Measurements from ENCODE around the gene BTAF1. TPM values are rescaled to one million over a fixed set of nuclear protein-coding genes. Genes with fewer than 3 reads are reported as not detected.

The BTAF1 gene
- total RNA-seq, 1 experiment from 2014 or later: 42.5 TPM

GRCh38 chr10:91975438-91975837 is 51.9 kb downstream of the BTAF1 start:
- CTCF ChIA-PET: no interaction called here

More at GRCh38 chr10:91975438-91975837, 51.9 kb downstream of the BTAF1 start:
- POLR2A ChIA-PET: no interaction called here
- Histone ChIP-seq H3K9me3 (ENCODE audit: control insufficient read depth in 1 of 2, insufficient read depth in 1 of 2, low read depth in 1 of 2, low read length in 2 of 2) (no peaks in the 10 kb centered on the region), H3K4me1 (ENCODE audit: control insufficient read depth in 1 of 2, insufficient read depth in 2 of 2, low read length in 2 of 2) (no peaks in the 10 kb centered on the region), H3K27me3 (ENCODE audit: insufficient read depth, low read length) (no peaks in the 10 kb centered on the region), H3K9me2 (ENCODE audit: insufficient read depth) (no peaks in the 10 kb centered on the region), H2AFZ (ENCODE audit: low read depth, low read length, poor library complexity, severe bottlenecking) (no peak overlapping the region), H3K36me3 (ENCODE audit: control insufficient read depth in 1 of 2, insufficient read depth in 2 of 2, low read length in 2 of 2) (peaks cover 0 to 4% of the 10 kb centered on the region in 2 experiments; a peak in 1 of 4 replicates), H3K27ac (ENCODE audit: low read depth, low read length) (no peak overlapping the region), H4K20me1 (ENCODE audit: insufficient read depth) (no peaks in the 10 kb centered on the region), H3K79me2 (ENCODE audit: insufficient read depth, low read length) (0 out of 2 replicates have a peak, but pooled peaks cover 5% of the 10 kb centered on the region), H3K9ac (ENCODE audit: low read length) (no peak overlapping the region), H3K4me3 (replicated peaks in 1 of 2; ENCODE audit: low read depth in 1 of 2, low read length in 2 of 2) (no peak overlapping the region), H3K4me2 (ENCODE audit: low read length) (no peak overlapping the region)
- DNase-seq (ENCODE audit: low read depth, low spot score) (no peak), ATAC-seq (no peak)
- BruUV-seq (replicated peaks): no TSS peak
- RAD21 ChIA-PET (ENCODE audit: low non-redundant PET in 1 of 2, low total read pairs in 2 of 2, uncharacterized antibody in 2 of 2, unreplicated experiment in 2 of 2): no interaction called here
- TF ChIP-seq ZFX (IDR thresholded peaks at IDR 0.05): no peak
- no peak for TF ChIP-seq SRF (IDR thresholded peaks at IDR 0.05; ENCODE audit: low read depth)
- no peak for TF ChIP-seq EZH2 (IDR thresholded peaks at IDR 0.05)
- TF ChIP-seq ELF1 (IDR thresholded peaks at IDR 0.05; ENCODE audit: borderline replicate concordance, low read depth): no peak
- TF ChIP-seq YY1 (IDR thresholded peaks at IDR 0.05; ENCODE audit: extremely low read depth, insufficient replicate concordance, low read depth, low read length): no peak
- TF ChIP-seq, protein P1, sequence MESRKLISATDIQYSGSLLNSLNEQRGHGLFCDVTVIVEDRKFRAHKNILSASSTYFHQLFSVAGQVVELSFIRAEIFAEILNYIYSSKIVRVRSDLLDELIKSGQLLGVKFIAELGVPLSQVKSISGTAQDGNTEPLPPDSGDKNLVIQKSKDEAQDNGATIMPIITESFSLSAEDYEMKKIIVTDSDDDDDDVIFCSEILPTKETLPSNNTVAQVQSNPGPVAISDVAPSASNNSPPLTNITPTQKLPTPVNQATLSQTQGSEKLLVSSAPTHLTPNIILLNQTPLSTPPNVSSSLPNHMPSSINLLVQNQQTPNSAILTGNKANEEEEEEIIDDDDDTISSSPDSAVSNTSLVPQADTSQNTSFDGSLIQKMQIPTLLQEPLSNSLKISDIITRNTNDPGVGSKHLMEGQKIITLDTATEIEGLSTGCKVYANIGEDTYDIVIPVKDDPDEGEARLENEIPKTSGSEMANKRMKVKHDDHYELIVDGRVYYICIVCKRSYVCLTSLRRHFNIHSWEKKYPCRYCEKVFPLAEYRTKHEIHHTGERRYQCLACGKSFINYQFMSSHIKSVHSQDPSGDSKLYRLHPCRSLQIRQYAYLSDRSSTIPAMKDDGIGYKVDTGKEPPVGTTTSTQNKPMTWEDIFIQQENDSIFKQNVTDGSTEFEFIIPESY (IDR thresholded peaks at IDR 0.05; ENCODE audit: extremely low read depth, insufficient replicate concordance, low read length): no peak
- TF ChIP-seq RAD21 (IDR thresholded peaks at IDR 0.05; ENCODE audit: low read depth): no peak
- TF ChIP-seq EGR1 (IDR thresholded peaks at IDR 0.05; ENCODE audit: low read depth): no peak
- no peak for TF ChIP-seq EZH2phosphoT487 (IDR thresholded peaks at IDR 0.05; ENCODE audit: borderline replicate concordance)
- TF ChIP-seq FOSL1 (IDR thresholded peaks at IDR 0.05; ENCODE audit: low read depth): no peak
- no peak for TF ChIP-seq POLR2A (IDR thresholded peaks at IDR 0.05; ENCODE audit: borderline replicate concordance, extremely low read depth, insufficient read depth, insufficient read length)
- TF ChIP-seq POLR2AphosphoS5 (IDR thresholded peaks at IDR 0.05; ENCODE audit: low read depth, low read length): no peak
- TF ChIP-seq, protein P2, sequence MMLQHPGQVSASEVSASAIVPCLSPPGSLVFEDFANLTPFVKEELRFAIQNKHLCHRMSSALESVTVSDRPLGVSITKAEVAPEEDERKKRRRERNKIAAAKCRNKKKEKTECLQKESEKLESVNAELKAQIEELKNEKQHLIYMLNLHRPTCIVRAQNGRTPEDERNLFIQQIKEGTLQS (IDR thresholded peaks at IDR 0.05): no peak
- no peak for TF ChIP-seq SP1 (IDR thresholded peaks at IDR 0.05; ENCODE audit: low read depth)
- intact Hi-C loops (cut with micrococcal nuclease): no loop called here
